Stimulated activated CD8-positive, alpha-beta memory T cell treated with anti-CD3 and anti-CD28 coated beads, Interleukin-4, amount 100 ng/mL, for 48 hours (primary cell): ENCODE measurements around the gene SLC25A22.
A peak's percentile ranks its signal among the peaks of the same experiment; 100 is the strongest.

Experiments used
- DNase-seq: peaks from one replicate; pipeline ENCODE4 v3.0.0-alpha.2; 2020

The SLC25A22 gene

GRCh38 chr11:770642-771616, 27.2 kb downstream of the SLC25A22 start:
- no peak for DNase-seq

GRCh38 chr11:769887-770641, 28.0 kb downstream of the SLC25A22 start:
- no peak for DNase-seq

GRCh38 chr11:767238-767637, 30.8 kb downstream of the SLC25A22 start:
- DNase-seq = no peak

GRCh38 chr11:766936-767210, 31.2 kb downstream of the SLC25A22 start:
- no peak for DNase-seq

GRCh38 chr11:766106-766935, 31.8 kb downstream of the SLC25A22 start:
- DNase-seq = no peak

- DNase-seq = no peak
These were observed 32.3 kb downstream of the SLC25A22 start for GRCh38 chr11:765802-766091.

- DNase-seq = peak; percentile 75
These were observed 32.9 kb downstream of the SLC25A22 start for GRCh38 chr11:765025-765801.

GRCh38 chr11:764322-765024, 33.6 kb downstream of the SLC25A22 start:
- DNase-seq = no peak

GRCh38 chr11:763549-764321, 34.3 kb downstream of the SLC25A22 start:
- no peak for DNase-seq

- no peak for DNase-seq
These were observed 35.0 kb downstream of the SLC25A22 start for GRCh38 chr11:763073-763463.

GRCh38 chr11:762421-763072, 35.5 kb downstream of the SLC25A22 start:
- DNase-seq = peak; percentile 41

- DNase-seq = no peak
These were observed 36.5 kb downstream of the SLC25A22 start for GRCh38 chr11:761526-762108.

- no peak for DNase-seq
These were observed 37.8 kb downstream of the SLC25A22 start for GRCh38 chr11:760236-760635.

- DNase-seq = no peak
These were observed 48.4 kb downstream of the SLC25A22 start for GRCh38 chr11:749731-750130.

- DNase-seq = no peak
These were observed 50.1 kb downstream of the SLC25A22 start for GRCh38 chr11:748007-748359.

GRCh38 chr11:747158-748006, 50.7 kb downstream of the SLC25A22 start, which contains the start of gene TALDO1:
TALDO1 (plus strand) TSS chr11:747464; CDS start chr11:747482, 18 bp downstream.
- peak; percentile 93 for DNase-seq

- DNase-seq = peak; percentile 49
These were observed 51.6 kb downstream of the SLC25A22 start for GRCh38 chr11:746289-747157.

GRCh38 chr11:745428-745827, 52.7 kb downstream of the SLC25A22 start:
- DNase-seq = no peak
